H9 (cell line): ENCODE data around the gene EPB41L1. TPM values are rescaled to one million over a fixed set of nuclear protein-coding genes. Genes with fewer than 3 reads are reported as not detected.

ENCODE experiments used
- DNase-seq: peaks from one replicate; pipeline ENCODE4 v3.0.0-alpha.2; 2017
- H2AFZ ChIP-seq: one replicate; pipeline ENCODE4 v1.6.1; 2013; ENCODE audit warnings: mild to moderate bottlenecking, low read length, control low read depth, moderate library complexity
- H2AK5ac ChIP-seq: 2 replicates; pipeline ENCODE4 v1.6.1; 2013; ENCODE audit warnings: low read length, control low read depth, mixed read lengths; ENCODE audit not compliant: insufficient read length
- H2BK120ac ChIP-seq: one replicate; pipeline ENCODE4 v1.6.1; 2013; ENCODE audit warnings: low read depth, mild to moderate bottlenecking, low read length, control low read depth, inconsistent platforms; ENCODE audit not compliant: poor library complexity, severe bottlenecking
- H2BK12ac ChIP-seq: 2 replicates; pipeline ENCODE4 v1.6.1; 2013; ENCODE audit warnings: low read length, control low read depth, mixed read lengths, low read depth; ENCODE audit not compliant: insufficient read length
- H2BK15ac ChIP-seq: 2 replicates; pipeline ENCODE4 v1.6.1; 2013; ENCODE audit warnings: low read depth, low read length, control low read depth
- H2BK20ac ChIP-seq: one replicate; pipeline ENCODE4 v1.6.1; 2013; ENCODE audit warnings: low read depth, mild to moderate bottlenecking, low read length, control low read depth, inconsistent platforms; ENCODE audit not compliant: poor library complexity, severe bottlenecking
- H2BK5ac ChIP-seq: 2 replicates; pipeline ENCODE4 v1.6.1; 2013; ENCODE audit warnings: low read length, control low read depth, mixed read lengths; ENCODE audit not compliant: insufficient read length
- H3K14ac ChIP-seq: 2 replicates; pipeline ENCODE4 v1.6.1; 2013; ENCODE audit warnings: low read length, control low read depth; ENCODE audit not compliant: insufficient read depth
- H3K18ac ChIP-seq: 2 replicates; pipeline ENCODE4 v1.6.1; 2013; ENCODE audit warnings: low read depth, mild to moderate bottlenecking, mixed read lengths, low read length, control low read depth; ENCODE audit not compliant: insufficient read length
- H3K23ac ChIP-seq: 2 replicates; pipeline ENCODE4 v1.6.1; 2013; ENCODE audit warnings: low read length, control low read depth, mixed read lengths, low read depth; ENCODE audit not compliant: insufficient read length
- H3K23me2 ChIP-seq: 2 replicates; pipeline ENCODE4 v1.6.1; 2013; ENCODE audit warnings: low read depth, mild to moderate bottlenecking, mixed read lengths, low read length, control low read depth; ENCODE audit not compliant: insufficient read length, poor library complexity, severe bottlenecking
- H3K27ac ChIP-seq: 2 replicates; pipeline ENCODE4 v1.5.1; 2013; ENCODE audit warnings: low read length, control low read depth, mixed read lengths, low read depth; ENCODE audit not compliant: insufficient read length
- H3K27me3 ChIP-seq: 2 replicates; pipeline ENCODE4 v1.6.1; 2013; ENCODE audit warnings: low read length, control low read depth, inconsistent platforms; ENCODE audit not compliant: insufficient read depth
- H3K4ac ChIP-seq: 2 replicates; pipeline ENCODE4 v1.6.1; 2013; ENCODE audit warnings: low read depth, mild to moderate bottlenecking, control low read depth, inconsistent platforms, low read length, moderate library complexity
- H3K4me1 ChIP-seq: 2 replicates; pipeline ENCODE4 v1.6.1; 2013; ENCODE audit warnings: low read length, control low read depth, inconsistent platforms; ENCODE audit not compliant: insufficient read depth
- H3K4me2 ChIP-seq: 2 replicates; pipeline ENCODE4 v1.6.1; 2013; ENCODE audit warnings: low read length, control low read depth, mixed read lengths; ENCODE audit not compliant: insufficient read length, insufficient read depth
- H3K56ac ChIP-seq: 2 replicates; pipeline ENCODE4 v1.6.1; 2013; ENCODE audit warnings: low read depth, mild to moderate bottlenecking, mixed read lengths, low read length, control low read depth; ENCODE audit not compliant: insufficient read length
- H3K79me1 ChIP-seq: 2 replicates; pipeline ENCODE4 v1.6.1; 2013; ENCODE audit warnings: low read depth, mild to moderate bottlenecking, moderate library complexity, low read length, control low read depth, inconsistent platforms; ENCODE audit not compliant: insufficient read depth, poor library complexity, severe bottlenecking
- H3K79me2 ChIP-seq: 2 replicates; pipeline ENCODE4 v1.6.1; 2013; ENCODE audit warnings: low read length, control low read depth, inconsistent platforms; ENCODE audit not compliant: insufficient read depth
- H3K9ac ChIP-seq: 2 replicates; pipeline ENCODE4 v1.6.1; 2013; ENCODE audit warnings: low read length, control low read depth, mixed read lengths; ENCODE audit not compliant: insufficient read length; ENCODE audit errors: extremely low read depth
- H3K9me3 ChIP-seq: one replicate; pipeline ENCODE4 v1.6.1; 2013; ENCODE audit warnings: low read depth, low read length, inconsistent platforms; ENCODE audit not compliant: control insufficient read depth
- H3T11ph ChIP-seq: one replicate; pipeline ENCODE4 v1.6.1; 2013; ENCODE audit warnings: mild to moderate bottlenecking, low read length, control low read depth, inconsistent platforms
- H4K20me1 ChIP-seq: one replicate; pipeline ENCODE4 v1.6.1; 2013; ENCODE audit not compliant: control insufficient read depth, insufficient read length, insufficient read depth
- H4K5ac ChIP-seq: 2 replicates; pipeline ENCODE4 v1.6.1; 2013; ENCODE audit warnings: low read depth, mild to moderate bottlenecking, mixed read lengths, low read length, control low read depth; ENCODE audit not compliant: insufficient read length
- H4K8ac ChIP-seq: replicated peaks from 2 replicates; pipeline ENCODE4 v1.6.1; 2013; ENCODE audit warnings: low read length, control low read depth, mixed read lengths, low read depth; ENCODE audit not compliant: insufficient read length
- H4K91ac ChIP-seq: 2 replicates; pipeline ENCODE4 v1.6.1; 2013; ENCODE audit warnings: low read depth, mild to moderate bottlenecking, moderate library complexity, mixed read lengths, low read length, control low read depth; ENCODE audit not compliant: insufficient read length
- H3K27ac Mint-ChIP-seq, 3 experiments: 2 replicates in 2 of 3; 3 replicates in 1 of 3; pipeline ENCODE4 v1.8.0; 2020 to 2021; ENCODE audit warnings: mixed read lengths in 3 of 3, mild to moderate bottlenecking in 1 of 3, moderate library complexity in 1 of 3
- H3K27me3 Mint-ChIP-seq: 2 replicates; pipeline ENCODE4 v1.8.0; 2021; ENCODE audit warnings: low read depth, mild to moderate bottlenecking, moderate library complexity, mixed read lengths
- H3K36me3 Mint-ChIP-seq, 3 experiments: 2 replicates in 2 of 3; 3 replicates in 1 of 3; pipeline ENCODE4 v1.8.0; 2020 to 2021; ENCODE audit warnings: low read depth in 3 of 3, mixed read lengths in 3 of 3; ENCODE audit not compliant: insufficient read depth in 1 of 3
- H3K4me1 Mint-ChIP-seq, 2 experiments: 2 replicates each; pipeline ENCODE4 v1.8.0; 2020; ENCODE audit warnings: mixed read lengths in 2 of 2
- H3K4me3 Mint-ChIP-seq, 2 experiments: 2 replicates in 1 of 2; 3 replicates in 1 of 2; pipeline ENCODE4 v1.8.0; 2020 to 2021; ENCODE audit warnings: mild to moderate bottlenecking in 2 of 2, mixed read lengths in 2 of 2, moderate library complexity in 1 of 2
- H3K9me3 Mint-ChIP-seq, 2 experiments: 2 replicates in 1 of 2; 3 replicates in 1 of 2; pipeline ENCODE4 v1.8.0; 2020; ENCODE audit warnings: mild to moderate bottlenecking in 2 of 2, mixed read lengths in 2 of 2, moderate library complexity in 1 of 2
- CTCF ChIP-seq: fragments of 200-600 bp; sonication (generic); conservative IDR thresholded peaks from 3 replicates; pipeline ENCODE4 v1.8.0; 2021; ENCODE audit warnings: antibody characterized with exemption, mild to moderate bottlenecking
- WGBS: extraction: QIAGEN DNeasy Blood & Tissue Kit; methylation state at CpG from one replicate; pipeline ENCODE4 v1.1.7; 2013; ENCODE audit warnings: missing lambda C conversion rate, low lambda C conversion rate, mixed read lengths; ENCODE audit not compliant: insufficient read length; ENCODE audit errors: extremely low coverage; 5-methylcytosine and 5-hydroxymethylcytosine counted together
- total RNA-seq: library from RNA; stranded (reverse); gene quantifications from 2 replicates; pipeline ENCODE4 v1.2.1, GENCODE V29; 2021

Gene EPB41L1
- total RNA-seq, 1 experiment from 2014 or later: 31.1 TPM

- H2AK5ac ChIP-seq: no peak overlapping the region
- H4K20me1 ChIP-seq: no peaks in the 10 kb centered on the region
- H3K79me1 ChIP-seq: no peaks in the 10 kb centered on the region
- no peak overlapping the region for H3K27ac ChIP-seq
- H3K14ac ChIP-seq: no peak overlapping the region; the same call in 1 of the 2 replicates
- no peaks in the 10 kb centered on the region for H3K23me2 ChIP-seq
- no peak overlapping the region for H2BK20ac ChIP-seq
- H3K9me3 Mint-ChIP-seq: no peaks in the 10 kb centered on the region
- no peak overlapping the region for H2BK12ac ChIP-seq
- H2AFZ ChIP-seq: no peak overlapping the region
- H3K9me3 ChIP-seq: no peaks in the 10 kb centered on the region
- no peak overlapping the region for H4K5ac ChIP-seq
- TF ChIP-seq CTCF: no peak
- H3K4ac ChIP-seq: no peak overlapping the region
- H3K27ac Mint-ChIP-seq: no peak overlapping the region
- no peaks in the 10 kb centered on the region for H3K79me2 ChIP-seq
- H3K4me1 Mint-ChIP-seq: peaks cover 6% of the 10 kb centered on the region in 2 experiments
- H3K4me3 Mint-ChIP-seq: no peak overlapping the region
- no peaks in the 10 kb centered on the region for H3K27me3 ChIP-seq
- WGBS: no CpG with 5 or more reads among the region's 3 CpGs
- H4K8ac ChIP-seq: no peak overlapping the region
- no peak overlapping the region for H3K4me2 ChIP-seq
- H3K56ac ChIP-seq: no peak overlapping the region
- no peak overlapping the region for H2BK15ac ChIP-seq
- H3K36me3 Mint-ChIP-seq: no peaks in the 10 kb centered on the region
- no peak overlapping the region for H2BK120ac ChIP-seq
- no peak overlapping the region for H2BK5ac ChIP-seq
- no peak overlapping the region for H3K23ac ChIP-seq
- H4K91ac ChIP-seq: no peak overlapping the region
- no peaks in the 10 kb centered on the region for H3K4me1 ChIP-seq
- peaks cover 7% of the 10 kb centered on the region for H3K27me3 Mint-ChIP-seq
- H3T11ph ChIP-seq: no peak overlapping the region
- H3K9ac ChIP-seq: no peak overlapping the region
- H3K18ac ChIP-seq: no peak overlapping the region
- DNase-seq: no peak
Measured at GRCh38 chr20:36147690-36148089, 6.8 kb upstream of the EPB41L1 start.
